ENCODE measurements around the gene CHGA.

Gene CHGA, protein sequence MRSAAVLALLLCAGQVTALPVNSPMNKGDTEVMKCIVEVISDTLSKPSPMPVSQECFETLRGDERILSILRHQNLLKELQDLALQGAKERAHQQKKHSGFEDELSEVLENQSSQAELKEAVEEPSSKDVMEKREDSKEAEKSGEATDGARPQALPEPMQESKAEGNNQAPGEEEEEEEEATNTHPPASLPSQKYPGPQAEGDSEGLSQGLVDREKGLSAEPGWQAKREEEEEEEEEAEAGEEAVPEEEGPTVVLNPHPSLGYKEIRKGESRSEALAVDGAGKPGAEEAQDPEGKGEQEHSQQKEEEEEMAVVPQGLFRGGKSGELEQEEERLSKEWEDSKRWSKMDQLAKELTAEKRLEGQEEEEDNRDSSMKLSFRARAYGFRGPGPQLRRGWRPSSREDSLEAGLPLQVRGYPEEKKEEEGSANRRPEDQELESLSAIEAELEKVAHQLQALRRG

DNA sequence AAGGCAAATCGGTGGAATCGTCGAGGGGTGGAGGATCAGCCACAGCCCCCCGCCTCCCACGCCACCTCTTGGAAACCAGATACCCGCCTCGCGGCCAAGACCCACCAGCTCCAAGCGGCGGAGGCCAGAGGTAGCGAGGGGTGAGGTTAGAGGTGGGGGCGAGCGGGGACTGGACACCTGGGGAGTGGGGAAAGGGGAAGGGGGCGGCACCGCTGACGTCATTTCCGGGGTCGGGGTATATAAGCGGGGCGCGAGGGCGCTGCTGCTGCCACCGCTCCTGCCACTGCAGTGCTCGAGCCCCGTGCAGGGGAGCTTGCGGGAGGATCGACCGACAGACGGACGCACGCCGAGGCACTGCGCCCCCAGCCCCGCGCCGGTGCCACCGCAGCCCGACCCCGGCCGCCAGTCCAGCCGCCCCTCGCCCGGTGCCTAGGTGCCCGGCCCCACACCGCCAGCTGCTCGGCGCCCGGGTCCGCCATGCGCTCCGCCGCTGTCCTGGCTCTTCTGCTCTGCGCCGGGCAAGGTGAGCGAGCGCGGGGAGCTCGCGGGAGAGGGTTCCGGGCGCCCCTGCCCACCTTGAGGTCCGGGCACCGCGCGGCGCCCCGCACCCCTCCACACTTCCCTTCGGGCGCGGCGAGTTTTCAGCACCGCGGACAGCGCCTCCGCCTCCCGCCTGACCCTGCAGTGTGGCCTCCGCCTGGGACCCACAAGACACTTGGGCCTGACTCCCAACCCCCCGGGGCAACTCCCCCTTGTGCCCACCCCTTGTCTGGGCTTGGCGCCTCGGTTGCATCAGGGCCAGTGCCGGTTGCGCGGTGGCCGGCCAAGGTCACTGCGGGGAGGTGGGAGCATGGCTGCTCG, at the start of gene CHGA:
TSS of gene CHGA (plus strand) at position 268 of the 861 bp plus-strand sequence. CDS start at position 478, 210 bp downstream.
- DNase-seq (ENCODE audit: low spot score), result peak; percentile 86

DNA sequence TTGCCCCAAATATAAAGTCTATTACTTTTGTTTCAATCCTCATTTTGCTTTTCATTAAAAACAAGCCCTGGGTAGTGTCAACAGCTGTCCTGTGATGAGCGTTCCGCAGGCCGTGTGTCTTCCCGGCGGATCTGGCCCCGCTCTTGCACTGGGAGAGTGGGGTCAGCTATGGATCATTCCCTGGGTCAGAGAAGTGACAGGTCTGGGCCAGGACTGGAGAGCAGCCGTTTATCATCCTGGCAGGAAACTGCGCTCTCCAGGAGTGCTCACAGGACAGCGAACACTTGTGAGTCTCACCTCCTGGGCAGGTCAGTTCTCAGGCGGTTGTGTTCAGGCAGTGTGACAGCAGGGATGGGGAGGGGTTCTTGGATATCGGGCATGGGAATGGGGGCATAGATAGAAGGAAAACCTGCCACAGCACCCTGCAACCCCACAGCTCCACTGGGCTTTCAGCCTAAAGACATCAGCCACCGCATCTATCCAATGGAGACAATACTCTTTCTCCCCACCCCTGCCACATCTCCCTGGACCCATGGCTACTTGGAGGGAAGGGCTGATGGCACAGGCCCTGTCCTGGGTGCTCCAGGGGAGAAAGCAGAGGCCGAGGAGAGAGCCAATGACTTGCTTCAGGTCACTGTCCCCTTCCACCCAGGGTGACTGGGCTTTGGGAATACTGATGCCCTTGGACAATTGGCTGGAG, 47.8 kb upstream of the CHGA start:
- DNase-seq (ENCODE audit: low spot score), result no peak

DNA sequence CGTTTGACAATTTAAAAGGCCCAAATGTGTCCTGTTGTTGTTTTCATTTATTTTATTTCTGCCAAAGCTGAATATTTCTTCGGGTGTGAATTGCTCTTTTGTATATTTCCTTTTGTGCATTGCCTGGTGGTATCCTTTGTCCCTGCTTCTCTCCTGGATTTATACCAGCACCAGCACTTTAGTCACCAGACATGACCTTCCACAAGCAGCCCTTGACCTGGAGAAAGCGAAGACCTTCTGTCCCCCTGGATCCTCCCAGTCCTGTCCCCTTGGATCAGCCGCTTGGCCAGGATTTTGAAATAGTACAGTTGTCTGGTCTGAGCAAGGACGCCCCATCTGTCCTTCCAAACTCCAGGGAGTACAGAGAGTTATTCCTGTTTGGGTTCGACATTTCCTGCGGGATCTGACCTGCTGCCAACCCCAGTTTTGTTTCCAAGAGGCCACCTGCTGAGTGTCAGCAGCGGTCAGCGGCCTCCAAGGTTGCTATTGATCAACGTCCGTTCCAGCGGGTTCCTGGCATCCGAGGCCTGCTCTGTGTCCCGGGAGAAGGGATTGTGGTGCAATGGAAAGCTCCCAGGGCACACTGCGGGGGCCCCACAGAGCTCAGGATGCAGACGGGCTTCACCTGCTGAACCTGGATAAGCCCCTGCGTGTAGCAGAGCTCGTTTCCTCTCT, 45.1 kb upstream of the CHGA start:
- DNase-seq (ENCODE audit: low spot score), result no peak

DNA sequence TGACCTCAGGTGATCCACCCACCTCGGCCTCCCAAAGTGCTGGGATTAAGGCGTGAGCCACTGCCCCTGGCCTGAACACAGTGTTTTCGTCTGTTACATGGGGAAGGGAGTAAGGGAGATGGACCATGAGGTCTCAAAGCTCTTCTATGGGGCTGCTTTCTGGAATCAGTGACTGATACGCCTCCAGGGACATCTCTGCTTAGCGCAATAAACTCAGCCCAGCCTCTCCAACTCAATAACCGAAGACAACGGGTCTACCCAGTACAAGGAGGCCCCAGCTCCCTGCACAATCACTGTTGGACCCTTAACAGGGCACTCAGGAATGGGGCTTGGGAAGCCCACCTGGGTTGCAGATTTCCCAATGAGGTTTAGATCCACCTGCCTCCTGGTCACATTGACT, 42.6 kb upstream of the CHGA start:
- DNase-seq (ENCODE audit: low spot score), result no peak

DNA sequence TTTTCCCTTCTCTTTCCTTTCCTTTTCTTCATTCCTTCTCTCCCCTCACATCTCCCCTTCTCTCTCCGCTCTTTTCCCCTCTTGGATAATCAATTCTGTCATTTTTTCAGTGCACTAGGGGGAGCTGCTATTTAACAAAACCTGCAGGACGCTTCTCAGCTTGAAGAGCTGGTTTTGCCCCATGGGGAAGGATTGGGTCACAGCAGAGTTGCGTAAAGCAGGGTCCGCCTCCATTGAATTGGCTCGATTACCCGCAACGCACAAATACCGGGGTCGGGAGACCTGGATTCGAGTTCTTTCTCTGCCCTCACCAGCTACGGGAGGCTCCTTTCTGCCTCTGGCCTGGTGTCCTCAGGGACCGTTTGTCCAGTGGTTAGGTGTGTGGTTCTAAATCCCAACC, 42.1 kb upstream of the CHGA start:
- DNase-seq (ENCODE audit: low spot score), result peak; percentile 74

DNA sequence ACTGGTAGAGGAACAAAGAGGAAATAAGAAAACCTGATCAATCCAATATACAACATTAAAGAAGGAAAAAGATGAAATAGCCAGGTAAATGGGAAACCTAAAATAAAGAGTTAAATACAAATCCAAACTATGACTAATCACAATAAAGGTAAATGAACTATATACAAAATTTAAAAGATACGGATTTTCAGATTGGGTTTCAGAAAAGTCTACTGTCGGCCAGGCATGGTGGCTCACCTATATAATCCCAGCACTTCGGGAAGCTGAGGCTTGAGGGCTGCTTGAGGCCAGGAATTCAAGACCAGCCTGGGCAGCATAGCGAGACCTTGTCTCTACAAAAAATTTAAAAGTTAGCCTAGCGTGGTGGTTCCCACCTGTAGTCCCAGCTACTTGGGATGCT, 39.9 kb upstream of the CHGA start:
- DNase-seq (ENCODE audit: low spot score), result no peak

DNA sequence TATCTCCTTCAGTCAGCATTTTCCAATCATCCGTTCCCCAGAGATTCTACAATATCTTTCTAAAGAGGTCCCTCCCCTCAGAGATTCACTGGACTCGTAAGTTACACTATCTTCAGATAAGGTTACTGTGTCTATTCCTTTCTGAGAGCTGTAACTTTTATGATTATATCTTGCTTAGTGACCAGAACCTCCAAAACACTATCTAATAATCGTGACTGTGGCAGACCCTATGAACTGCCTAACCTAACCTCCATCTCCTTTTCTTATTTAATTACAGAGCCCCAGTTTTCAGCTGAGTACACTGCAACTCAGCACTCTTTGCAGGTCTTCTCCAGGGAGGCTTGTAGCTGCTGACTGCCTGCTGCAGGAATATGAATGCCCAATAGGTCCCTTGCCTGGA, 38.5 kb upstream of the CHGA start:
- no peak for DNase-seq (ENCODE audit: low spot score)

DNA sequence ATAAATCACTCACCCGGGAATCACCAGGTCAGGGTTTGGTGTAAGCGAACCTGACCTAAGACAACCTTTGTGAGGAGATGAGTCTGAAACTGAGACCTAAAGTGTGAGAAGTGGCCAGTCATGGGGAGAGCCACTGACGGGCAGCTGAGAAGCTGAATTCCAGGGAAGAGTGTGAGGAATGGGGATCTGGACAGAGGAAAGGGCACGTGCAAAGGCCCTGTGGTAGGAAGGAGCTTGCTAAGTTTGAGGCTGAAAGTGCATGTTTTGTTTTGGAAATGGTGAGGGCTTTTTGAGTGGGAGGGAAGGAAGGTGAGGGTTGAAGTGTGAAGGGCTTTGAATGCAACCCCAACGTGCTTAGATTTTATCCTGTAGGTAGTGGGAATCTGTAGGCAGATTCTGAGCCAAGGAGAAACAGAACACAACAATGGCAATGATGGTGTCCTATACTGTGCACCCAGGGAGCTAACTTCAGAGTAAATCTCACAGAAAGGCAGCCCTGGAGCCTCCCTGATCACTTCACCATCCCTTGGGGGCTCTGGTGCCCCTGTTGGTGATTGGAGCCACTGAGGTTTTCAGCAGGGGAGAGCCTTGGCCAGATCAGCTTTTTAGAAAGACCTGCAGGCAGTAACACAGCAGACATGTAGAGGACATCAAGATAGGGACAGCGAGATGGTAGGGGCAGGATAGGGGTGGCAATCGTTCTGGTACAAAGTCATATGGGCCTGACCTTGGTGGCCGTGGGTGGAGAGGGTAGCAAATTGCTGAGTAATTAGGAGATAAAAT, 37.5 kb upstream of the CHGA start:
- no peak for DNase-seq (ENCODE audit: low spot score)

DNA sequence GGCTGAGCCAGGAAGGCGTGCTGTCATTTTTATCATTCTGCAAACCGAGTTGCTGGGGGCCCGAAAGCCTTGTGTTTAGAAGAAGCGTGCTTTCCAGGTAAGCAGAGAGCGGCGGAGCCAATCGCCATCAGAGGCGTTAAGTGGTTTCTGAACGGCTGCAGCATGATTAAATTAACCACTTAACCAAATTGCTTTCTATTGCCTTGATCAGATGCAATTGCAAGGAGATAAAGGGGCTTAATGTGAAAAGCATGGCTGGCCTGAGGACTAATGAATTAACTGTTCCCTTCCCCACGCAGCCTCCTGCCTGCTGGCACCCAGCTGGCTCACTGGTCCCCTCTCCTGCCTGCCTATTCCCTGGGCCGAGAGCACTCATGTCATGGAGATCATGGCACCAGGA, 36.6 kb upstream of the CHGA start:
- no peak for DNase-seq (ENCODE audit: low spot score)

DNA sequence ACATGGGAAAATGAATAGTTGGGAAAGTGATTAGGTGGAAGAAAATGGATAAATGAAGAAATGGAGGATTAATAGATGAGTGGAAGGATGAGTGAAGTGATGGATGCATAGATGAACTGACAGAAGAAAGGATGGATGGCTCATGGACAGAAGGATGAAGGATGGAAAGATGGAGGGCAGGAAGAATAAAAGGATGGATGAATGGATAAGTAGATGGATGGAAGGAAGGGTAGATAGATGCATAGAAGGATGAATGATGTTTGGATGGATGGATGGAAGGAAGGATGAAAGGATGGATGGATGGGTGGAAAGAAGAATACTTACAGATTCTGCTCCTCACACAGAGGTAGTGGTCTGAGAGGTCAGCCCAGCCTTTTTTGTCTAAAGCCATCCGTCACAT, 35.8 kb upstream of the CHGA start:
- no peak for DNase-seq (ENCODE audit: low spot score)

DNA sequence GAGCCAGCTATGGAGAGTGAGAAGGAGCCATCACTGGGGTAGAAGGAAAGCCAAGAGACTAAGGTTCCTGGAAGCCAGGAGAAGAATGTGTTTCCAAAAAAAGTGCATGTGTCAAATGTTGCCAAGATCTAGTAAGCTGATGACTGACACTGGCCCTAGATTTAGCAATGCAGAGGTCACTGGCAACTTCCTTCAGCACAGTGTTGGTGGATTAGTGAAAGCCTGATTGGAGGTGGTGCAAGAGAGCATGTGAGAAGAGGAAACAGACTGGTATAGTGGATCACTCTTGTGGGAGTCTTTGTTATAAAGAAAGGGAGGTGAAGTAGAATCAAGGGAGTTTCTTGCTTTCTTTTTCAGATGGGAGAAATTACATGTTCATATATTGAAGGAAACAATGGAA, 34.1 kb upstream of the CHGA start:
- DNase-seq (ENCODE audit: low spot score), result no peak

DNA sequence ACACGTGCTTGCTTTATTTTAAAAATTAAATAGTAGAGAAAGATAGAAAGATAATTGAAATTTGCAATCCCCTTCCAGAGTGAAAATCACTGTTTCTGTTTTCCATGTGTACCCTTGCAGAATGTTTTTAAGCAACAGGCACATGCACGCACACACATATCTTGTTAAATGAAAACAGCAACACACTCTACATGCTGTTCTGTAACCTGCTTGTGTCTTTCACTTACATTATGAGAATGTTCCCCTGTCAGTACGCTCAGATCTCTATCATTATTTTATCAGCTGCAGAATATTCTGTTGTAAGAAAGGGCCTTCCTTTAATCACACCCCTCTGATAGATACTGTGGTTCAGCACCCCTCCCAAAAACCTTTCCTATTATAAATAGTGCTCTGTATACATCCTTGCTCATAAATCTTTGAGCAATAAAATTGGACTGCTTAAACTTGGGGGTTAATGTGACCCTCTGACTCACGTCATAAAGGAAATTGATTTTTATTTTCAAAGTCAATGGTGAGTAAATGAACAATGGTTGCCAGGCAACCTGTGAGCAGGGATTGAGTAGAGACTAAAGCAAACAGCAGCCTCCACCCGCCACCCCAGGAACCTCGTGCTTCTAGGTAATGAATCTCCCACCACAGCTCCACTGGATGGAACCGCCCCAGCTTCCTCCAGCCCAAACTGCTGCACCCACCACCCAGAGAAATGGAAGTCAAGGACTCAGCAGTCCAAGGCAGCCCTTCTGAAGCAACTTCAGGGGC, 31.9 kb upstream of the CHGA start:
- DNase-seq (ENCODE audit: low spot score), result no peak

DNA sequence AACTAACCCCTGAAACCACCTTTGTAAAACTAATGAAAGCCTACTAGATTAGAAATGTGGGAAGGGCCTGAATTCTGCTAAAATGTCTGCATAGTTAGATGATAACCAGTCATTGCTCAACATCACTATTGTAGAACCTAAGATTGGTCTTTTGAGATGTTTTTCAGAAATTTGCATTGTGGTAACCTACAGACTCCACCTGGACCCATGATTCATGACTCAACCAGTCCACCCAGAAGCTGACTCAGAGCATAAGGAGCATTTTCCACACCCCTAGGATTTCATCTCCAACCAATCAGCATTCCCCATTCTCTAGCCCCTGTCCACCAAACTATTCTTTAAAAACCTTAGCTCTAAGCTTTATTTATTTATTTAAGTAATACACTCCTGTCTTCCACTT, 30.4 kb upstream of the CHGA start:
- DNase-seq (ENCODE audit: low spot score), result no peak

DNA sequence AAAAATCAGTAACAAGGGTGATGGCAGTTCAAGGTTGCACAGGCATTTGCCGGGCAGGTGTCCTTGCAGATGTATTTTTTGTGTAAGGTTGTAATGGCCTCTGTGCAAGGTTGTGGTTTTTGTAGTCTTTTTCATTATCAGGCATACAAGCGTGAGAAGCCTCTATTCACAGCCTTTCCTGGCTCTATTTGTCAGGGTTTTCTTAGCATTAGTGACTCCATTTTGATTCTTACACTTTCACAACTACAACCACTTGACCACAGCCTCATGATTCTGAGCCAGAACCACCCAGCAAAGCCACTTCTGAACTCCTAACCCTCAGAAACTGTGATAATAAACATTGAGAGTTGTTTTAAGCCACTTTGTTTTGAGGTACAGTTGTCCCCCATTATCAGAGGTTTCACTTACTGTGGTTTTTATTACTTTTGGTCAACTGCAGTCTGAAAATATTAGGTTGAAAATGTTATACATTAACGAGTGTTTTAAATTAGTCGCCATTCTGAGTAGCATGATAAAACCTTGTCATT, 27.5 kb upstream of the CHGA start:
- DNase-seq (ENCODE audit: low spot score), result no peak

DNA sequence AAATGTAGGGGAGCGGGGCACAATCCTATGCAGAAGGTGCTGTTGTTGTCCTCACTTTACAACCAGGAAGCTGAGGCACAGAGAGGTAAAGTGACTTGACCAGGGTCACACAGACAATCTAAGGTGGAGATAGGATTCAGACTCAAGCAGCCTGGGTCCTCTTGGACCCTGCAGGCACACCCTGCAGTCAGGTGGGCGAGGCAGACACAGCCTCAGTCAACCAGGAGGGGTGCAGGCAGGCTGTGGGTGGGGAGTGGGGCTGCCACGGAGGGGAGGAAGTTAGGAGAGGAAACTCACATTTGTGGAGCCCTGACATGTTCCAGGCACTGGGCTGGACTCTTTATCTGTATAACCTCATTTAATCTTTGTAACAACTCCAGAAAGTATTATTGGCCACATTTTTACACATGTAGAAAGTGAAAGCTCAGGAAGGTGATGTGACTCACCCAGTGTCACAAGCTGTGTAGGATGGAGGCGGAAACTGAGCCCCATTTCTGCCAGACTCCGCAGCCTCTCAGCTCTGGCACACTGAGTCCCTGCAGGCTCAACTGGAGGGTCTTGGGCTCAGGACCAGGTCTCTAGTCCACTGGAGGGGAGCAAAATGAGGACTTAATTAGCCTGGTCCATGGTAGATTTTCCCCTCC, 24.9 kb upstream of the CHGA start:
- DNase-seq (ENCODE audit: low spot score), result no peak

DNA sequence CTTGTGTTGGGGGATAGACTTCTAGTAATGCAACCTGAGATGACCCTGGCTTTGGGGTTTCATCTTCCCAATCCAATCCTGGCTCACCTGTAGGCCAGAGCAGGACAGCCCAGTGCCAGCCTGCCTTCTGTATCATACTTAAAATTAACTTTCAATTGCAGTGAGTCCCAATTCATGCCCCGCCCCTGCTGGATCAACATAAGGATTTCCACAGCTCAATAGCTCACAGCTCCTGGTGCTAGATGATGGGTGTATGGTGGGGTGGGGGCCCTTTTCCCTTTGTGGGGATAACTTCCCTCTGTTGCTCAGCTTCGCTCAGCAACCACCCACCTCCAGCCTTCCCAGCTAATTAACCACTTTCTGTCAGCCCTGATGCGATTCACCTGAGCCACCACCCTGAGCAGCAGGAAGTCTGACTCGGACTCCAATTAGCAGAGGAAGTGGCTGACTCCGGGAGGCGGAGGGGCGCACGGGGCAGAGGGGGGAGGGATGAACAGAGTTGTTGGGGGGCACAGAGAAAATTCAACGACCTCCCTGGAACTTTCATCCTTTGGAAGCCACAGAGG, 24.3 kb upstream of the CHGA start:
- no peak for DNase-seq (ENCODE audit: low spot score)

DNA sequence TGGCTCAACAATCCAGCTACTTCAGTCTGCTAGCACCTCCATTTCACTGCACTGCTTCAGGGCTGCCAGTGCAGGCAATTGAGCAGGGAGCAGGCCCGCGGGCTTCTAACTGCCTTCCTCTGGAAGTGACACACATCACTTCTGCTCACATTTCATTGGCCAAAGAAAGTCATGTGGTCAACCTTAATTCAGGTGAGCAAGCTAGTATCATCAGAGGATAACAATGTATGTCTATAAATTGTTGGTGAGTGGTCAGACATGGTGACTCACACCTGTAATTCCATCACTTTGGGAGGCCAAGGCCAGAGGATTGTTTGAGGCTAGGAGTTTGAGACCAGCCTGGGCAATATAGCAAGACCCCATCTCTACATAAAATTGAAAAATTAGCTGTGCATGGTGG, 22.3 kb upstream of the CHGA start:
- no peak for DNase-seq (ENCODE audit: low spot score)

DNA sequence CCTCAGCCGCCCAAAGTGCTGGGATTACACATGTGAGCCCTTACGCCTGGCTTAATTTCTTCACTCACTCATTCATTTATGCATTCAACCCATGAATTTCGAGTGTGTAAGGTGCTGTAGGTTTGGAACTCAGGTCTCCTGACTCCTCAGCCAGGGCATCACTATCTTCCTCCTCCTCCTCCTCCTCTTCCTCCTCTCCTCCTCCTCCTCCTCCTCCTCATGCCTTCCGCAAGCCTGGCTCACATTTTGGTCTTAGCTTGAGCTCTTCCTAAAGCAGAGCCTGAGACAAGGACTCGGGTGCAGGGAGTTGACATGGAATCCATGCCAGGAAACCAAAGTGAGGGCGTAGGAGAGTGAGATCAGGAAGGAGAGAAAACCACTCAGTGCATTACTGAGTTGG, 20.8 kb upstream of the CHGA start:
- no peak for DNase-seq (ENCODE audit: low spot score)

DNA sequence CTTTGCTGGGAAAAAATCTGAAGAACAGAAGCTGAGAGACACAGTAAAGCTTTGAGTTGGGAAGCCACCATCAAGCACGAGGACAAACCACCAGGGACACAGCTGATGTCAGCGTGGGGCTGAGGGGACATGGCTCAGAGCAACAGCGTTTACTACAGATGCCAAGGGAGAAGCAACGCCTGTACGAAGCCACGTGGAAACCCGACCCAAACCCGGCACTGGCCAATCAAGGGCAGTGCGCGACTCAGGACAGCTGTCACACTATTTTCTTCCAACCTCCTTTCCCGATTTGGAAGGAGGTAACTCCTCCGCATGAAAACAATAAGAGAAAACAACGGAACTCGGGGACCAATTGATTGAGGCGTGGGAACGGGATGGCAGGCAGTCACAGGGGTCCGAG, 20.2 kb upstream of the CHGA start:
- no peak for DNase-seq (ENCODE audit: low spot score)
